B cell (primary cell): Measurements from ENCODE around the gene RAB2B. TPM values are rescaled to one million over a fixed set of nuclear protein-coding genes. Genes with fewer than 3 reads are reported as not detected.

ENCODE experiments used
- ATAC-seq: fragments of 200-7000 bp; cut with Tn5 transposase; one replicate; pipeline ENCODE4 v1.10.0; 2021; ENCODE audit warnings: low read depth, mild to moderate bottlenecking, moderate number of reproducible peaks, moderate library complexity
- CTCF ChIA-PET: fragments of 350-600 bp; sonication (Branson Sonifier 250); formaldehyde crosslinking; loops from one replicate; lab custom pipeline; 2021; ENCODE audit warnings: antibody characterized with exemption, inconsistent platforms; lab: Charles Lee
- POLR2A ChIA-PET: fragments of 350-600 bp; sonication (Branson Sonifier 250); formaldehyde crosslinking; loops from one replicate; lab custom pipeline; 2021; ENCODE audit warnings: antibody characterized with exemption; lab: Charles Lee
- DNase-seq: peaks from one replicate; pipeline ENCODE4 v3.0.0; 2013
- H2AFZ ChIP-seq: 2 replicates; pipeline ENCODE4 v1.6.1; 2012; ENCODE audit warnings: mild to moderate bottlenecking, low read depth, low read length; ENCODE audit not compliant: insufficient read depth, poor library complexity, severe bottlenecking
- H3K27ac ChIP-seq, 2 donors: 1 replicate in 1 of 2; 2 replicates in 1 of 2; pipeline ENCODE4 v1.5.1; 2012 to 2013; ENCODE audit warnings: low read length in 2 of 2, mild to moderate bottlenecking in 2 of 2, moderate library complexity in 1 of 2
- H3K27me3 ChIP-seq, 4 experiments: fragments of 200-600 bp in 1 of 4; sonication (generic) in 1 of 4; replicated peaks in 1 of 4; 1 replicate in 2 of 4; 2 replicates in 2 of 4; pipeline versions ENCODE4 v1.6.1 to v1.7.0; 2013 to 2016; ENCODE audit warnings: low read length in 3 of 4, mild to moderate bottlenecking in 2 of 4, mixed read lengths in 1 of 4, moderate library complexity in 1 of 4; ENCODE audit not compliant: insufficient read depth in 4 of 4, control insufficient read depth in 3 of 4; ENCODE audit errors: control extremely low read depth in 1 of 4
- H3K36me3 ChIP-seq, 2 experiments: replicated peaks in 1 of 2; 1 replicate in 1 of 2; 2 replicates in 1 of 2; pipeline versions ENCODE4 v1.6.1 to v1.7.1; 2013; ENCODE audit warnings: low read length in 1 of 2; ENCODE audit not compliant: insufficient read depth in 2 of 2, control insufficient read depth in 1 of 2; ENCODE audit errors: control extremely low read depth in 1 of 2, extremely low read depth in 1 of 2
- H3K4me1 ChIP-seq, 2 donors: fragments of 200-600 bp in 1 of 2; sonication (generic) in 1 of 2; 1 replicate in 1 of 2; 2 replicates in 1 of 2; pipeline versions ENCODE4 v1.5.1 to v1.6.1; 2013 to 2017; ENCODE audit warnings: low read length in 2 of 2; ENCODE audit not compliant: control insufficient read depth in 2 of 2, insufficient read depth in 2 of 2
- H3K4me2 ChIP-seq: replicated peaks from 2 replicates; pipeline ENCODE3; 2012; ENCODE audit warnings: mild to moderate bottlenecking, low read depth, low read length; ENCODE audit not compliant: poor library complexity, severe bottlenecking
- H3K4me3 ChIP-seq, 5 experiments: fragments of 200-600 bp in 1 of 5; sonication (generic) in 1 of 5; 1 replicate in 3 of 5; 2 replicates in 2 of 5; pipeline versions ENCODE4 v1.5.1 to v1.7.0; 2011 to 2016; ENCODE audit warnings: low read length in 4 of 5, mild to moderate bottlenecking in 4 of 5, low read depth in 2 of 5, control low read depth in 1 of 5, moderate library complexity in 1 of 5; ENCODE audit not compliant: insufficient read depth in 1 of 5; ENCODE audit errors: control extremely low read depth in 1 of 5, extremely low read depth in 1 of 5
- H3K79me2 ChIP-seq: fragments of 200-600 bp; sonication (generic); one replicate; pipeline ENCODE4 v1.6.0; 2016; ENCODE audit warnings: low read length; ENCODE audit not compliant: control insufficient read depth, insufficient read depth
- H3K9ac ChIP-seq: fragments of 200-600 bp; sonication (generic); 2 replicates; pipeline ENCODE4 v1.6.1; 2017; ENCODE audit warnings: mild to moderate bottlenecking, low read length, moderate library complexity
- H3K9me3 ChIP-seq, 3 donors: one replicate each; pipeline versions ENCODE4 v1.6.1 to v1.7.1; 2013; ENCODE audit warnings: low read length in 2 of 3; ENCODE audit not compliant: control insufficient read depth in 2 of 3, insufficient read depth in 1 of 3; ENCODE audit errors: control extremely low read depth in 1 of 3
- H4K20me1 ChIP-seq: 2 replicates; pipeline ENCODE4 v1.6.0; 2012; ENCODE audit warnings: mild to moderate bottlenecking, low read length; ENCODE audit not compliant: insufficient read depth, control insufficient read depth, poor library complexity, severe bottlenecking
- H3K27ac Mint-ChIP-seq: one replicate; pipeline ENCODE4 v1.8.0; 2021; ENCODE audit warnings: mixed read lengths
- H3K27me3 Mint-ChIP-seq: one replicate; pipeline ENCODE4 v1.8.0; 2021; ENCODE audit warnings: mixed read lengths
- H3K4me1 Mint-ChIP-seq: one replicate; pipeline ENCODE4 v1.8.0; 2021; ENCODE audit warnings: mixed read lengths
- H3K4me3 Mint-ChIP-seq: one replicate; pipeline ENCODE4 v1.8.0; 2021; ENCODE audit warnings: mixed read lengths
- H3K9me3 Mint-ChIP-seq: one replicate; pipeline ENCODE4 v1.8.0; 2022; ENCODE audit warnings: mixed read lengths; ENCODE audit not compliant: insufficient read depth
- CTCF ChIP-seq: fragments of 200-600 bp; IDR thresholded peaks from one replicate; pipeline ENCODE4 v1.8.0; 2022; ENCODE audit warnings: antibody characterized with exemption, mild to moderate bottlenecking
- EZH2 ChIP-seq: IDR thresholded peaks from 2 replicates; pipeline ENCODE4 v1.6.1; 2012; ENCODE audit warnings: borderline replicate concordance, low read depth, mild to moderate bottlenecking, moderate library complexity, low read length; ENCODE audit not compliant: insufficient read depth, poor library complexity, severe bottlenecking
- WGBS: methylation state at CpG from one replicate; pipeline ENCODE4 v1.1.5; 2013; ENCODE audit warnings: missing lambda C conversion rate; ENCODE audit not compliant: insufficient coverage; 5-methylcytosine and 5-hydroxymethylcytosine counted together
- intact Hi-C: fragments of 100-400 bp; cut with micrococcal nuclease; formaldehyde crosslinking; loops from one replicate; pipeline ENCODE4 v1.10.0; 2022
- polyA plus RNA-seq: library from polyadenylated mRNA; depleted of rRNA; stranded (reverse); fragments of >200 nt; gene quantifications from 2 replicates; pipeline ENCODE4 v1.2.3, GENCODE V29; 2012
- total RNA-seq, 2 donors: library from RNA; stranded (reverse); fragments of 120-200 nt in 1 of 2; gene quantifications; 1 replicate in 1 of 2; 2 replicates in 1 of 2; pipeline versions ENCODE4 v1.2.3 to v1.2.4, GENCODE V29; 2013 to 2022

The RAB2B gene
- total and polyA plus RNA-seq, 2 donors (not counting 1 experiment from before 2014, with no cell fraction given): 13.3 to 46.5 TPM

DNA sequence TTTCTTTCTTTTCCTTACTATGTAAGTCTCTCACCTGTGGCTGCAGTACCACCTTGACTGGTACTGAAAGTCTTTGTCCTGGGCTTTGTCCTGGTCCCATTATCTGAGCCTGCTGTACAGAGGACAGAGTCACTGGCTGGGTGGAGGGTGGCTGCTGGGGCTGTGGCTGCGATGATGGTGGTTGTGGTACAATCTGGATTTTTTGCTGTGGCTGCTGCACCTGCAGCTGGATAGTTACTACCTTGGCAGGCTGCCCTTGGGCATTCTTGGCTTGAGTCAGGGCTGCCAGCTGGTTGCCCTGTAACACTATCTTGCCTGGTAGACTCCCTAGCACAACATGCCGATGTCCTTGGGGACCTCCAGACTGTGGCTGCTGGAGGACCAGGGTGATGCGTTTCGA lies 47.8 kb downstream of the RAB2B start:
- peaks cover 7% of the 10 kb centered on the region for H3K4me1 Mint-ChIP-seq
- H3K27me3 Mint-ChIP-seq: no peaks in the 10 kb centered on the region
- H3K27me3 ChIP-seq: no peaks in the 10 kb centered on the region
- peaks cover 79% of the 10 kb centered on the region for H3K79me2 ChIP-seq
- H3K4me2 ChIP-seq: no peak overlapping the region
- CTCF ChIA-PET: interaction anchor here (0.9 kb wide), 1 partner anchor 30 kb away, joined by 3 read pairs; no protein-coding TSS in a partner anchor
- TF ChIP-seq CTCF: no peak
- TF ChIP-seq EZH2: no peak
- ATAC-seq (no peak), DNase-seq (no peak)
- H3K4me3 ChIP-seq: no peak overlapping the region
- H4K20me1 ChIP-seq: peaks cover 54% of the 10 kb centered on the region
- no peak overlapping the region for H3K4me3 Mint-ChIP-seq
- H3K36me3 ChIP-seq: peaks cover 27 to 71% of the 10 kb centered on the region in 2 experiments
- POLR2A ChIA-PET: no interaction called here
- H3K9me3 ChIP-seq: no peaks in the 10 kb centered on the region
- H3K4me1 ChIP-seq: no peaks in the 10 kb centered on the region
- no peak overlapping the region for H2AFZ ChIP-seq
- intact Hi-C loops: no loop called here
- H3K9me3 Mint-ChIP-seq: no peaks in the 10 kb centered on the region
- H3K9ac ChIP-seq: no peak overlapping the region
- no peak overlapping the region for H3K27ac Mint-ChIP-seq
- H3K27ac ChIP-seq: no peak overlapping the region
- WGBS: 100% methylated on average over 1 of the region's 4 CpGs

DNA sequence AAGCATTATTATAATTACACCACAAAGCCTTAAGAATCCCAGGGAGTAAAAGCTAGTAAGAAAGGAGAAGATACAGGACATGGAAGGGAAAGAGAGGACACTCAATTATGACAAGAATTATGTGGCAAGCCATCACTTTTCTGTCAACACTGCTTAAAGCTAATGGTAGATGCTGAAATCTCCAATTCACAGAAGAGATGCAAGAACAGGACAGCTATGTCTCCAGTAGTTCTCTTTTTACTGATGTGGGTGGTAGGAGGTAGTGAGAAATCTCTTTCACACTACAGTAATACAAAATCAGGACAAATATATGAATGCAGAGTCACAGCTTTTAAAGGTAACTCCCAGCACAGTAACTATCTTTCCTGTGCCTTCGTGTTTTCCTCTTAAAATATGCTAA lies 50.1 kb downstream of the RAB2B start:
- Histone ChIP-seq H3K9ac (no peak overlapping the region), H3K27me3 (no peaks in the 10 kb centered on the region), H3K4me1 (no peaks in the 10 kb centered on the region), H3K4me3 (no peak overlapping the region), H3K27ac (no peak overlapping the region), H3K9me3 (no peaks in the 10 kb centered on the region), H2AFZ (no peak overlapping the region), H3K79me2 (peaks cover 58% of the 10 kb centered on the region), H4K20me1 (peaks cover 56% of the 10 kb centered on the region), H3K4me2 (no peak overlapping the region), H3K36me3 (peaks cover 31 to 93% of the 10 kb centered on the region in 2 experiments)
- Mint-ChIP-seq H3K4me3 (no peak overlapping the region), H3K4me1 (no peaks in the 10 kb centered on the region), H3K9me3 (no peaks in the 10 kb centered on the region), H3K27me3 (no peaks in the 10 kb centered on the region), H3K27ac (no peak overlapping the region)
- WGBS: no CpG with 5 or more reads among the region's 1 CpG
- TF ChIP-seq EZH2: no peak
- TF ChIP-seq CTCF: no peak
- DNase-seq (no peak), ATAC-seq (no peak)
- CTCF ChIA-PET: interaction anchor here (0.7 to 1.1 kb wide), 2 partner anchors 12 to 34 kb away, joined by 3 to 6 read pairs; no protein-coding TSS in a partner anchor
- intact Hi-C loops: no loop called here
- POLR2A ChIA-PET: no interaction called here
